ENCODE measurements around the gene ADI1.

Gene ADI1

DNA sequence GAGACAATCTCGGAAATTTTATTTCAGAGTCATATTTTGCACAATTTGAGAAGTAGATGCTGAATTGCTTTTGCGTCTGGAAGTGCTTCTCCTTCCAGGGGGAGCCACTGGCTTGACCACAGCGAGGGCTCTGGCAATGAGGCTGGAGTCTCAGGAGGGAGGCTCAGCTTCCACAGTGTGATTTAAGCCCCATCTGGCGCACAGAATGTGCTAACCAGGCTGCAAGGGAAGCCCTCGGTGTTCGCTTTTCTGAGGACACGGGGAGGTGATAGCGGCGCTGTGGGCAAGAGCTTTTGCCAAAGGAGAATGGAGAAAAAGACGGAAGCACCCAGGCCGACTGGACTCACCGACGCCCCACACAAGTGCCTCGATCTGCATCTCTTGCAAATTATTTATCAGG, 52.4 kb downstream of the ADI1 start:
- H3K9me3 ChIP-seq (replicated peaks; ENCODE audit: insufficient read depth, low read length): no peaks in the 10 kb centered on the region
- H3K9me2 ChIP-seq (replicated peaks; ENCODE audit: insufficient read depth, low read length): no peaks in the 10 kb centered on the region
- H3K4me3 ChIP-seq (ENCODE audit: low read length): no peak overlapping the region
- no peaks in the 10 kb centered on the region for H3K27me3 ChIP-seq (replicated peaks; ENCODE audit: insufficient read depth, low read length)
- no peak overlapping the region for H3K4me2 ChIP-seq (ENCODE audit: low read depth, low read length)
- no peak overlapping the region for H2AFZ ChIP-seq (ENCODE audit: low read length)
- no peak overlapping the region for H3K27ac ChIP-seq (ENCODE audit: low read length)
- peaks cover 2% of the 10 kb centered on the region; the same call in 1 of the 2 replicates for H3F3A ChIP-seq (ENCODE audit: insufficient read depth, low read length)
- no peak for DNase-seq
- TF ChIP-seq EZH2phosphoT487 (IDR thresholded peaks at IDR 0.05; ENCODE audit: low read length): no peak
- no peak for TF ChIP-seq EZH2 (optimal IDR thresholded peaks at IDR 0.05; ENCODE audit: low read depth, low read length)
- TF ChIP-seq CTCF (IDR thresholded peaks at IDR 0.05; ENCODE audit: low read length): no peak
- H3K79me2 ChIP-seq (ENCODE audit: low read length): no peaks in the 10 kb centered on the region
- peaks cover 4% of the 10 kb centered on the region; the same call in 1 of the 2 replicates for H3K4me1 ChIP-seq (ENCODE audit: low read length)
- H3K9ac ChIP-seq (ENCODE audit: low read length): no peak overlapping the region
- H3K36me3 ChIP-seq (replicated peaks; ENCODE audit: insufficient read depth, low read length): no peaks in the 10 kb centered on the region
- no peaks in the 10 kb centered on the region for H4K20me1 ChIP-seq (ENCODE audit: insufficient read depth, low read length)

DNA sequence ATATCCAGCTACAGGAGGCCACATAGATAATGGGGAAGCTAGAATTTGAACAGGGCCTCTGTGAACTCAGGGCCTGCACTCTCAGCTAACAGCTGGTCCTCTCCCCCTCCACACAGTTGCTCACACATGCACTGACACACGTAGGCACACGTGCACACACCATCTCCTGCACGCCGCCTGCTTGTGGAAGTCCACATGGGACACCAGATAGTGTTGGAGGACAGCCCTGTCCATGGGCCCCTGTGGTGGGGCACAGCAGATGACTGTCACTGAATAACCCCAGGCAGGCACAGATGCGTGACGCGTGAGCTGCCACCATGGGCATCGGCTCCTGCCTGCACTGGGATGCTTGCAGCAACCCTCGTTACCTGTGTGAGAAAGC, 52.9 kb downstream of the ADI1 start:
- H4K20me1 ChIP-seq (ENCODE audit: insufficient read depth, low read length): no peaks in the 10 kb centered on the region
- TF ChIP-seq EZH2phosphoT487 (IDR thresholded peaks at IDR 0.05; ENCODE audit: low read length) (no peak), CTCF (IDR thresholded peaks at IDR 0.05; ENCODE audit: low read length) (no peak), EZH2 (optimal IDR thresholded peaks at IDR 0.05; ENCODE audit: low read depth, low read length) (no peak)
- H3K9ac ChIP-seq (ENCODE audit: low read length): no peak overlapping the region
- H3K27me3 ChIP-seq (replicated peaks; ENCODE audit: insufficient read depth, low read length): no peaks in the 10 kb centered on the region
- H3F3A ChIP-seq (ENCODE audit: insufficient read depth, low read length): peaks cover 6% of the 10 kb centered on the region; the same call in 1 of the 2 replicates
- DNase-seq: no peak
- H2AFZ ChIP-seq (ENCODE audit: low read length): no peak overlapping the region
- peaks cover 8% of the 10 kb centered on the region for H3K4me1 ChIP-seq (ENCODE audit: low read length)
- no peaks in the 10 kb centered on the region for H3K79me2 ChIP-seq (ENCODE audit: low read length)
- H3K9me2 ChIP-seq (replicated peaks; ENCODE audit: insufficient read depth, low read length): no peaks in the 10 kb centered on the region
- no peak overlapping the region for H3K4me2 ChIP-seq (ENCODE audit: low read depth, low read length)
- H3K36me3 ChIP-seq (replicated peaks; ENCODE audit: insufficient read depth, low read length): no peaks in the 10 kb centered on the region
- no peak overlapping the region for H3K4me3 ChIP-seq (ENCODE audit: low read length)
- H3K9me3 ChIP-seq (replicated peaks; ENCODE audit: insufficient read depth, low read length): no peaks in the 10 kb centered on the region
- H3K27ac ChIP-seq (ENCODE audit: low read length): no peak overlapping the region

DNA sequence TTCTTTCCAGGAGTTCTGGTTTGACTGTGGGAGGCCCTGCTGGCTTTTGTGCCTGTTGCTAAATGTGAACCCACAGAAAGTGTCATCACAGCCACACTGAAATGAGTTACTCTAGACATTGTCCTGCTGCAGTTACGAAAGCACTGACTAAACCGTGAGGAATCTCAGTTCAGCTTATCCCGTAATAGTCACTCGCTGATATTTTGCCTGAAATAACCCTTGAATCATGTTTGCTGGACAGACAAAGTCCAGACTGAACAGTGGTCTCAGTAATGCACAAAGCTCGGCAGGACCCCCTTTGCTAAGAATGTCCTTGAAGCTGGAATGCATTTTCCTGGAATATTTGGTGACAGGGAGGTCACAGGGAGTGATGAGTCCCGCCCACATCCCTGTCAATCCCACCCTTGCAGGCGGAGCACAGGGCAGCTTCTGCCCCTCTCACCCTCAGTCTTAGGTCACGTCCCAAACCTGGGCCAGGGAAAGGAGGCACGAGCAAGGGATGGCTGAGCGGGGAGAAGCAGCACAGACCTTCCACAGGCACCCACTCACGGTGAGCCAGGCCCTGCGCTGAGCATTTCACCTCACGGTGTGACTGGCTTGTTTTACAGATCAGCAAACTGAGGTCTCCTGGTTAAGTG, 53.4 kb downstream of the ADI1 start:
- Histone ChIP-seq H3K79me2 (ENCODE audit: low read length) (no peaks in the 10 kb centered on the region), H3K4me3 (ENCODE audit: low read length) (no peak overlapping the region), H3K9ac (ENCODE audit: low read length) (no peak overlapping the region), H3K4me2 (ENCODE audit: low read depth, low read length) (no peak overlapping the region), H2AFZ (ENCODE audit: low read length) (no peak overlapping the region), H3K27ac (ENCODE audit: low read length) (no peak overlapping the region), H3K9me3 (replicated peaks; ENCODE audit: insufficient read depth, low read length) (no peaks in the 10 kb centered on the region), H3K9me2 (replicated peaks; ENCODE audit: insufficient read depth, low read length) (no peaks in the 10 kb centered on the region), H4K20me1 (ENCODE audit: insufficient read depth, low read length) (no peaks in the 10 kb centered on the region), H3K27me3 (replicated peaks; ENCODE audit: insufficient read depth, low read length) (no peaks in the 10 kb centered on the region), H3K36me3 (replicated peaks; ENCODE audit: insufficient read depth, low read length) (no peaks in the 10 kb centered on the region), H3K4me1 (ENCODE audit: low read length) (peaks cover 11% of the 10 kb centered on the region), H3F3A (ENCODE audit: insufficient read depth, low read length) (peaks cover 6% of the 10 kb centered on the region; the same call in 1 of the 2 replicates)
- DNase-seq: no peak
- no peak for TF ChIP-seq EZH2phosphoT487 (IDR thresholded peaks at IDR 0.05; ENCODE audit: low read length)
- TF ChIP-seq EZH2 (optimal IDR thresholded peaks at IDR 0.05; ENCODE audit: low read depth, low read length): no peak
- TF ChIP-seq CTCF (IDR thresholded peaks at IDR 0.05; ENCODE audit: low read length): no peak

Data from MM.1S (cell line).